Activated effector memory CD4-positive, alpha-beta T cell treated with anti-CD3 and anti-CD28 coated beads, Interleukin-2, amount 50 U/mL, for 16 hours (primary cell): ENCODE data around the gene GPR108.
A peak's percentile ranks its signal among the peaks of the same experiment; 100 is the strongest.

ENCODE experiments used
- DNase-seq: peaks from one replicate; pipeline ENCODE4 v3.0.0-alpha.2; 2020

The GPR108 gene

GRCh38 chr19:6736169-6736916 is 1.0 kb downstream of the GPR108 start:
- peak; percentile 89 for DNase-seq

- no peak for DNase-seq
These were observed 2.0 kb downstream of the GPR108 start for GRCh38 chr19:6735181-6735911.

- no peak for DNase-seq
These were observed 3.2 kb downstream of the GPR108 start for GRCh38 chr19:6734096-6734696.

GRCh38 chr19:6733338-6734095 is 3.9 kb downstream of the GPR108 start:
- DNase-seq = no peak

GRCh38 chr19:6732803-6733337 is 4.5 kb downstream of the GPR108 start:
- DNase-seq = no peak

GRCh38 chr19:6731822-6732221 is 5.6 kb downstream of the GPR108 start:
- DNase-seq = no peak

GRCh38 chr19:6730941-6731670 is 6.3 kb downstream of the GPR108 start:
- no peak for DNase-seq

GRCh38 chr19:6730153-6730804 is 7.1 kb downstream of the GPR108 start:
- peak; percentile 71 for DNase-seq

GRCh38 chr19:6729573-6730152 is 7.7 kb downstream of the GPR108 start:
- DNase-seq = no peak

GRCh38 chr19:6728346-6728745 is 9.0 kb downstream of the GPR108 start:
- DNase-seq = no peak

- DNase-seq = no peak
These were observed 11.7 kb downstream of the GPR108 start for GRCh38 chr19:6725513-6726231.

GRCh38 chr19:6724631-6725492 is 12.5 kb downstream of the GPR108 start:
- no peak for DNase-seq

GRCh38 chr19:6723738-6724137 is 13.6 kb downstream of the GPR108 start:
- no peak for DNase-seq

- no peak for DNase-seq
These were observed 14.2 kb downstream of the GPR108 start for GRCh38 chr19:6723108-6723618.

GRCh38 chr19:6721773-6722172 is 15.6 kb downstream of the GPR108 start:
- no peak for DNase-seq

- DNase-seq = no peak
These were observed 16.3 kb downstream of the GPR108 start for GRCh38 chr19:6721138-6721474.

GRCh38 chr19:6720369-6721137 is 16.8 kb downstream of the GPR108 start, which contains the start of gene C3:
Gene C3, minus strand, starts transcription at chr19:6720650. Its CDS starts 61 bp downstream, at chr19:6720589.
- DNase-seq = no peak

- DNase-seq = no peak
These were observed 17.4 kb downstream of the GPR108 start for GRCh38 chr19:6719992-6720368.

GRCh38 chr19:6719540-6719861 is 17.9 kb downstream of the GPR108 start:
- DNase-seq = no peak
